GM19324 (cell line): ENCODE results near the gene ARNT2.
"Not testable (repeated sequence)": the region's sequence is repeated elsewhere in the genome, so short reads cannot be mapped to it uniquely, and the experiment has no call there.

Experiments used
- ATAC-seq: cut with Tn5 transposase; IDR thresholded peaks from one replicate; pipeline ENCODE4 v1.9.1; 2021; ENCODE audit warnings: mild to moderate bottlenecking, moderate library complexity; ENCODE audit not compliant: unreplicated experiment, low FRiP score

ARNT2 gene

DNA sequence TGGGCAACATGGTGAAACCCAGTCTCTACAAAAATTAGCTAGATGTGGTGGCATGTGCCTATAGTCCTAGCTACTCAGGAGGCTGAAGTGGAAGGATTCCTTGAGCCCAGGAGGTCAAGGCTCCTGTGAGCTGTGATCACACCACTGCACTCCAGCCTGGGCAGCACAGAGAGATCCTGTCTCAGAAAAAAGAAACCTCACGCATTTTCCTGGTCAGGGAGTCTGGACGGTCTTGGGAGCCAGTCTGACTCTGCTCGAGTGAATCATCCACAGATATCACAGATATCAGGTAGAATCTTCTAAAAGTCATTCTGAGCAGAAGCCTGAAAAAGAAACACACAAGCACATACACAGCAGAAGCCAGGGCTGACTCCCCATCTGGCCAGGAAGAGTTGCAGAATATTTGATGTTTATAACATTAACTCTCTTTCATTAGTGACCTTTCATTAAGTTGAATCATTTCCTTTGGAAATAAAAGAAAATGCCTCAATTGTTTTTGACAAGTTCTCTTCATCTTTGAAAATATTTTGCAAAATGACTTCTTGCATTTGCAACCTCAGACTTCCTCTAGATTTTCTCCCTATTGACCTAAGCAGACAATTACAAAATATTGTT, 234.5 kb downstream of the ARNT2 start:
- no peak for ATAC-seq

- ATAC-seq, result no peak
Observed at GRCh38 chr15:80639168-80639555, 235.0 kb downstream of the ARNT2 start.

DNA sequence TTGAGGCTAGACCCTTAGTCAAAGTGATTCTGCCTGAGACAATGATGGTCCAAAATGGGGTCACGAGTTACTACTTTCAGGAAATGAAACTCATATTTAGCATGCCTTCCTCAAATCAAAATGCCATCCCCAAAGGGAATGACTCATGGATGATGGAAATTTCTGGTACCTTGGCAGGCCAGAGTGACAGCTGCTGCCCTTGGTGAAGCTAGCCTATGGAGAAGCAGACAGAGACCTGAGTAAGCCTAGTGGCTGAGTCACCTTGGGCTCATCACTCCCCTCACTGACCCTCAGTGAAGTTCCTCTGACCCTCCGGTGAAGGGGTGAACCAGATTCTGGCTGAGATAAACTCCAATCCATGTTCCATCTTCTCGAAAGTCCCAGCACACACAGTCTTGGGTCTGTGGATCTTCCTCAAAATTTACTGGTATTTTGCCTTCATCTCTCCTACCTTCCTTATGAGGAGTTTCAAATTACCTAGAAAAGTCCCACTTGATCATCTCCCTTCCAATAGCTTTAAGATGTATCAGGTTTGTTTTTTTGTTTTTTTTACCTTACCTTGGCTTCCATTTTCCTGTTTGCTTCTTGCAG, 236.4 kb downstream of the ARNT2 start:
- no peak for ATAC-seq

DNA sequence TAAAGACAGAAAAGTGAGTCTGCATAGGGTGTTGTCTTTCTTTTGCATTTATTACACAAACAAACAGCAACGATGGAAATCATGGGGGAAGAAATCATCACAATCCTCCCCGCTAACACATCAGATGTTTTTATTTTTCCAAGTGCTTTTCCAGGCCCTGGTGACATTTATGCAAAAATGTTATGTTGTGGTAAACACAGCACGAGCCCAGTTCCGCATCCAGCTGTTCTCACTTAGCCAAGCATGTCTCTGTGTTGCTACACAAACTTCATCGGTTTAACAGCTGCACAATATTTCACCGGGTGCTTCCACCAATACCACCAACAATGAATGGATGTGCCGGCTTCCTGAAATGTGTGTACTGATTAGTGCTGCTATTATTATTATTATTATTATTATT, 237.2 kb downstream of the ARNT2 start:
- ATAC-seq, result no peak

GRCh38 chr15:80643431-80643951, 239.3 kb downstream of the ARNT2 start:
- ATAC-seq, result no peak

DNA sequence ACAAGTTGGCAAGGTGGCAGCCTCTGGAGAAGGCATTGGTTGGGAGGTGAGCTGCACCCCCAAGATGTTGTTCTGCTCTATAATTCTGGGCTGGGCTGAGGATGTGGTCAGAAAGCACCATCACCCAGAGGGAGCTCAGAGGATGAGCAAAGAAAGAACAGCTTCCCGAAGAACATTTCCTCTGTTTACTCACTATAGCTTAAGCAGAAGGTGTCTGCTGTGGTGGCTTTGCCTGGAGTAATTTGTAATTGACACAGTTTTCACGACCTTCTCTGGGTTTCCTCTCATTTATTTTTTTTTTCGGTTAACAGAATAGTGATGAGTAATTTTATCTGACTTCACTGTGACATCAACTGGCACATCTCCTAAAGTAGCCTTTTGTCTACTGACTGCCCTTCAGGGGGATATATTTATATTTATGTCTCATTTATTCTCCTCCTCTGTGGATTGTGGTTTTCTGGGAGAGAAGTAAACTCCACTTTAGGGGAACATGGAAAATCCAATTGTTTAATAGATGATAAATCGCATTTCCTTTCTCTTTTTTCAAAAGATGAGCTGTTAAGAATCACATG, 241.4 kb downstream of the ARNT2 start:
- no peak for ATAC-seq

DNA sequence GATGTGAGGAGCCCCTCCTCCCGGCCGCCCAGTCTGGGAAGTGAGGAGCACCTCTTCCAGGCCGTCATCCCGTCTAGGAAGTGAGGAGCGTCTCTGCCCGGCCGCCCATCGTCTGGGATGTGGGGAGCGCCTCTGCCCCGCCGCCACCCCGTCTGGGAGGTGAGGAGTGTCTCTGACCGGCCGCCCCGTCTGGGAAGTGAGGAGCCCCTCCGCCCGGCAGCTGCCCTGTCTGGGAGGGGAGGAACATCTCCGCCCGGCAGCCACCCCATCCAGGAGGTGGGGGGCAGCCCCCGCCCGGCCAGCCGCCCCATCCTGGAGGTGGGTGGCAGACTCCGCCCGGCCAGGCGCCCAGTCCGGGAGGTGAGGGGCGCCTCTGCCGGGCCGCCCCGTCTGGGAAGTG, 243.2 kb downstream of the ARNT2 start:
- ATAC-seq, result not testable (repeated sequence)
